Astrocyte (in vitro differentiated cells and primary cell): ENCODE data around the gene RNF144A.

Source experiments
- EZH2 ChIP-seq: IDR thresholded peaks from 2 replicates; pipeline ENCODE4 v1.6.1; 2012; ENCODE audit warnings: mild to moderate bottlenecking, low read length, inconsistent platforms; ENCODE audit not compliant: insufficient read depth
- TF ChIP-seq, protein P1 (sequence below): IDR thresholded peaks from 2 replicates; pipeline ENCODE4 v1.5.1; 2011; ENCODE audit warnings: low read depth, mild to moderate bottlenecking, inconsistent platforms, low read length, moderate library complexity; ENCODE audit not compliant: insufficient read depth

DNA sequence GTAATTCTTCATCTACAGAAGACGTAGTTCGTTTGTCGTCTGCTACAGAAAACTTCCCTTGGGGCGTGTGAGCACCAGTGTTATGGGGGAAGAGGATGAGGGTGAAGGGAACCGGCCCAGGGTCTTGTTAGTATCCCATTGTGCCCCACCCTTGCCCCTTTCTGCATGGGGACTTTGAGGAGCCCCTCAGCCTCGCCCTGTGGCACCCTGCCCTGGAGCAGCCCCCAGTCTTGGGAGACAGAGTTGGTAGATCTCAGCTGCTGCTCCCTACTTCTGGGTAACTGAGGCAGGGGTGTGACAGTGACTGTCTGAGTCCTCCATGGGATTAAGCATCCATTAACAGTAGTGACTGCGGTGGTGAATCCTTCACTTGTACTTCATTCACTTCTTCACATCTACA lies 50.1 kb downstream of the RNF144A start:
- TF ChIP-seq, protein P1, sequence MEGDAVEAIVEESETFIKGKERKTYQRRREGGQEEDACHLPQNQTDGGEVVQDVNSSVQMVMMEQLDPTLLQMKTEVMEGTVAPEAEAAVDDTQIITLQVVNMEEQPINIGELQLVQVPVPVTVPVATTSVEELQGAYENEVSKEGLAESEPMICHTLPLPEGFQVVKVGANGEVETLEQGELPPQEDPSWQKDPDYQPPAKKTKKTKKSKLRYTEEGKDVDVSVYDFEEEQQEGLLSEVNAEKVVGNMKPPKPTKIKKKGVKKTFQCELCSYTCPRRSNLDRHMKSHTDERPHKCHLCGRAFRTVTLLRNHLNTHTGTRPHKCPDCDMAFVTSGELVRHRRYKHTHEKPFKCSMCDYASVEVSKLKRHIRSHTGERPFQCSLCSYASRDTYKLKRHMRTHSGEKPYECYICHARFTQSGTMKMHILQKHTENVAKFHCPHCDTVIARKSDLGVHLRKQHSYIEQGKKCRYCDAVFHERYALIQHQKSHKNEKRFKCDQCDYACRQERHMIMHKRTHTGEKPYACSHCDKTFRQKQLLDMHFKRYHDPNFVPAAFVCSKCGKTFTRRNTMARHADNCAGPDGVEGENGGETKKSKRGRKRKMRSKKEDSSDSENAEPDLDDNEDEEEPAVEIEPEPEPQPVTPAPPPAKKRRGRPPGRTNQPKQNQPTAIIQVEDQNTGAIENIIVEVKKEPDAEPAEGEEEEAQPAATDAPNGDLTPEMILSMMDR: no peak
- TF ChIP-seq EZH2: no peak
